Endothelial cell of umbilical vein (primary cell): ENCODE data around the gene VSIR. TPM values are rescaled to one million over a fixed set of nuclear protein-coding genes. Genes with fewer than 3 reads are reported as not detected.

Experiments used
- BruUV-seq: library from RNA; stranded (reverse); fragments of 400-500 nt; replicated peaks from 2 replicates; lab custom pipeline; 2021; lab: Mats Ljungman, UMichigan
- CTCF ChIA-PET: fragments of 300-600, 350-600 bp; sonication (Branson Sonifier 250); formaldehyde crosslinking; loops from one replicate; lab custom pipeline; 2021; ENCODE audit warnings: antibody characterized with exemption, inconsistent platforms; lab: Charles Lee
- POLR2A ChIA-PET: fragments of 300-600, 350-600 bp; sonication (Branson Sonifier 250); formaldehyde crosslinking; loops from one replicate; lab custom pipeline; 2021; ENCODE audit warnings: antibody characterized with exemption, inconsistent platforms; lab: Charles Lee
- DNase-seq: peaks from one replicate; pipeline ENCODE4 v3.0.0-alpha.2; 2011; ENCODE audit warnings: low read depth, low spot score
- FAIRE-seq: peaks from 2 replicates; lab custom pipeline; 2011; peaks lifted over from hg19 to GRCh38; lab: Jason Lieb, UNC
- H2AFZ ChIP-seq: 2 replicates; pipeline ENCODE4 v1.6.0; 2012; ENCODE audit warnings: low read depth, low read length, control low read depth, inconsistent platforms
- H3K27ac ChIP-seq: 2 replicates; pipeline ENCODE4 v1.5.1; 2011; ENCODE audit warnings: low read depth, mild to moderate bottlenecking, control low read depth, low read length, moderate library complexity; ENCODE audit not compliant: insufficient read depth
- H3K27me3 ChIP-seq, 2 experiments: 2 replicates each; pipeline versions ENCODE4 v1.6.0 to v1.6.1; 2011; ENCODE audit warnings: low read length in 2 of 2, mixed read lengths in 1 of 2; ENCODE audit not compliant: control insufficient read depth in 2 of 2, insufficient read depth in 2 of 2
- H3K36me3 ChIP-seq, 2 experiments: 2 replicates in 1 of 2; 3 replicates in 1 of 2; pipeline ENCODE4 v1.5.1; 2011; ENCODE audit warnings: low read length in 2 of 2, mild to moderate bottlenecking in 1 of 2, moderate library complexity in 1 of 2; ENCODE audit not compliant: control insufficient read depth in 2 of 2, insufficient read depth in 2 of 2; ENCODE audit errors: extremely low read depth in 1 of 2
- H3K4me1 ChIP-seq: 3 replicates; pipeline ENCODE4 v1.5.1; 2011; ENCODE audit warnings: mild to moderate bottlenecking, low read length; ENCODE audit not compliant: control insufficient read depth, insufficient read depth; ENCODE audit errors: extremely low read depth
- H3K4me2 ChIP-seq: 2 replicates; pipeline ENCODE4 v1.6.1; 2011; ENCODE audit warnings: low read length, control low read depth, mixed read lengths; ENCODE audit not compliant: insufficient read depth
- H3K4me3 ChIP-seq, 3 experiments: fragments of 200-600 bp in 1 of 3; sonication (generic), shearing (Covaris generic) in 1 of 3; replicated peaks in 1 of 3; 2 replicates each; pipeline ENCODE4 v1.5.1; 2011 to 2016; ENCODE audit warnings: control low read depth in 3 of 3, low read length in 3 of 3, mild to moderate bottlenecking in 2 of 3, inconsistent platforms in 1 of 3, low read depth in 1 of 3, moderate library complexity in 1 of 3; ENCODE audit not compliant: insufficient read depth in 1 of 3
- H3K79me2 ChIP-seq: 2 replicates; pipeline ENCODE4 v1.6.0; 2012; ENCODE audit warnings: low read length, inconsistent platforms; ENCODE audit not compliant: control insufficient read depth, insufficient read depth
- H3K9ac ChIP-seq: replicated peaks from 2 replicates; pipeline ENCODE3; 2011; ENCODE audit warnings: low read length, control low read depth; ENCODE audit not compliant: insufficient read depth; ENCODE audit errors: extremely low read depth
- H3K9me1 ChIP-seq: replicated peaks from 3 replicates; pipeline ENCODE4 v1.6.0; 2011; ENCODE audit warnings: mild to moderate bottlenecking, low read length; ENCODE audit not compliant: control insufficient read depth, insufficient read depth; ENCODE audit errors: extremely low read depth
- H3K9me3 ChIP-seq: replicated peaks from 2 replicates; pipeline ENCODE4 v1.5.1; 2012; ENCODE audit warnings: low read length, inconsistent platforms; ENCODE audit not compliant: control insufficient read depth, insufficient read depth
- H4K20me1 ChIP-seq: replicated peaks from 2 replicates; pipeline ENCODE3; 2011; ENCODE audit warnings: mild to moderate bottlenecking, low read length; ENCODE audit not compliant: control insufficient read depth, insufficient read depth; ENCODE audit errors: extremely low read depth
- CTCF ChIP-seq, 2 donors: IDR thresholded peaks; 1 replicate in 1 of 2; 2 replicates in 1 of 2; pipeline ENCODE4 v1.5.1; 2011; ENCODE audit warnings: low read length in 2 of 2, mild to moderate bottlenecking in 2 of 2, moderate library complexity in 2 of 2, control low read depth in 1 of 2, inconsistent platforms in 1 of 2, low read depth in 1 of 2; ENCODE audit not compliant: insufficient read depth in 1 of 2; ENCODE audit errors: extremely low read depth in 1 of 2
- EZH2 ChIP-seq: IDR thresholded peaks from 2 replicates; pipeline ENCODE4 v1.6.1; 2012; ENCODE audit warnings: borderline replicate concordance, low read depth, mild to moderate bottlenecking, moderate library complexity, low read length, inconsistent platforms; ENCODE audit not compliant: severe bottlenecking
- FOS ChIP-seq: IDR thresholded peaks from 2 replicates; pipeline ENCODE4 v1.6.1; 2011; ENCODE audit warnings: mild to moderate bottlenecking, low read length, moderate library complexity, borderline replicate concordance; ENCODE audit not compliant: insufficient read depth
- GATA2 ChIP-seq: IDR thresholded peaks from 2 replicates; pipeline ENCODE4 v1.7.0; 2011; ENCODE audit warnings: low read depth, mild to moderate bottlenecking, moderate library complexity, mixed read lengths, low read length; ENCODE audit not compliant: insufficient read length, insufficient read depth
- JUN ChIP-seq: IDR thresholded peaks from 2 replicates; pipeline ENCODE4 v1.6.1; 2011; ENCODE audit warnings: borderline replicate concordance, low read depth; ENCODE audit not compliant: insufficient read length, insufficient read depth
- MAX ChIP-seq: IDR thresholded peaks from 2 replicates; pipeline ENCODE4 v1.6.1; 2011; ENCODE audit not compliant: insufficient read depth, insufficient read length
- MYC ChIP-seq: IDR thresholded peaks from one replicate; pipeline ENCODE4 v1.6.1; 2011; ENCODE audit warnings: mild to moderate bottlenecking, low read depth, low read length
- POLR2A ChIP-seq: IDR thresholded peaks from 2 replicates; pipeline ENCODE4 v1.6.1; 2012; ENCODE audit warnings: low read depth, mild to moderate bottlenecking, control low read depth, low read length
- POLR2AphosphoS5 ChIP-seq: IDR thresholded peaks from 2 replicates; pipeline ENCODE4 v1.6.1; 2012; ENCODE audit warnings: low read depth, mild to moderate bottlenecking, control low read depth, low read length, moderate library complexity; ENCODE audit not compliant: insufficient read depth
- dilution Hi-C: fragments of 300-500 bp; cut with MboI; formaldehyde crosslinking; loops from one replicate; pipeline ENCODE4 v1.15.0; 2019; ENCODE audit warnings: low sequenced_read_pairs; ENCODE audit not compliant: extremely low pct_ligation_motif_present
- intact Hi-C: fragments of 100-400 bp; cut with micrococcal nuclease; formaldehyde crosslinking; loops from one replicate; pipeline ENCODE4 v1.10.0; 2022
- polyA plus RNA-seq, 4 experiments: library from polyadenylated mRNA; depleted of rRNA in 3 of 4; stranded (reverse) in 3 of 4; unstranded in 1 of 4; fragments of >200 nt; gene quantifications; 2 replicates each; pipeline versions ENCODE4 v1.2.1 to v1.2.3, GENCODE V29; 2011 to 2012; ENCODE audit warnings: missing spikeins in 1 of 4
- total RNA-seq: library from RNA; stranded (reverse); gene quantifications from 2 replicates; pipeline ENCODE4 v1.2.3, GENCODE V29; 2021

Gene VSIR
- total and polyA plus RNA-seq, 2 donors (not counting 3 experiments of a cell fraction or from before 2014, with no cell fraction given): 4.9 to 6.3 TPM

GRCh38 chr10:71706216-71707121 lies 66.9 kb downstream of the VSIR start:
- Histone ChIP-seq H3K27ac (no peak overlapping the region), H4K20me1 (no peaks in the 10 kb centered on the region), H3K4me3 (no peak overlapping the region), H3K79me2 (no peaks in the 10 kb centered on the region), H3K9ac (no peak overlapping the region), H3K4me2 (no peak overlapping the region), H3K27me3 (peaks cover 0 to 3% of the 10 kb centered on the region in 2 experiments), H2AFZ (no peak overlapping the region), H3K9me3 (no peaks in the 10 kb centered on the region), H3K4me1 (no peaks in the 10 kb centered on the region), H3K9me1 (no peaks in the 10 kb centered on the region), H3K36me3 (no peaks in the 10 kb centered on the region)
- DNase-seq (no peak), FAIRE-seq (no peak)
- dilution Hi-C loops (no loop called here), intact Hi-C loops (no loop called here)
- CTCF ChIA-PET: interaction anchor here (0.7 to 5.5 kb wide), 14 partner anchors 9 to 391 kb away, joined by 3 to 63 read pairs (median 6); partner anchors contain the start of genes SLC29A3 and VSIR
- no TSS peak for BruUV-seq
- no peak for TF ChIP-seq EZH2
- no peak for TF ChIP-seq MAX
- no peak for TF ChIP-seq MYC
- TF ChIP-seq POLR2AphosphoS5: no peak
- no peak for TF ChIP-seq GATA2
- TF ChIP-seq CTCF (IDR thresholded peaks at IDR 0.05; ENCODE audit: extremely low read depth in 1 of 2, insufficient read depth in 1 of 2, low read depth in 1 of 2, low read length in 2 of 2): no peak
- TF ChIP-seq JUN: no peak
- TF ChIP-seq FOS: no peak
- TF ChIP-seq POLR2A: no peak
- POLR2A ChIA-PET: no interaction called here
